COLO668 (cell line): ENCODE measurements around the gene TUBB1.
A peak's percentile ranks its signal among the peaks of the same experiment; 100 is the strongest.
"Not testable (repeated sequence)": the region's sequence is repeated elsewhere in the genome, so short reads cannot be mapped to it uniquely, and the experiment has no call there.

Experiments used
- DNase-seq: peaks from one replicate; lab custom pipeline; 2025; ENCODE audit not compliant: unreplicated experiment; lab: John Stamatoyannopoulos, UW

TUBB1 gene

GRCh38 chr20:59018817-59019216, 412 bp upstream of the TUBB1 start:
- no peak for DNase-seq

GRCh38 chr20:59020938-59021551, 1.8 kb downstream of the TUBB1 start:
- no peak for DNase-seq

GRCh38 chr20:59022754-59023153, 3.5 kb downstream of the TUBB1 start:
- no peak for DNase-seq

GRCh38 chr20:59023616-59024015, 4.4 kb downstream of the TUBB1 start:
- no peak for DNase-seq

GRCh38 chr20:59024111-59024530, 4.9 kb downstream of the TUBB1 start:
- DNase-seq, result no peak

- no peak for DNase-seq
Measured at GRCh38 chr20:59025086-59025485, 5.9 kb downstream of the TUBB1 start.

GRCh38 chr20:59025511-59025910, 6.3 kb downstream of the TUBB1 start:
- DNase-seq, result no peak

- DNase-seq, result no peak
Measured at GRCh38 chr20:59026904-59027740, 7.9 kb downstream of the TUBB1 start.

- DNase-seq, result no peak
Measured at GRCh38 chr20:59027741-59028320, 8.6 kb downstream of the TUBB1 start.

- DNase-seq, result no peak
Measured at GRCh38 chr20:59028812-59029211, 9.6 kb downstream of the TUBB1 start.

GRCh38 chr20:59030911-59031563, 11.8 kb downstream of the TUBB1 start:
- DNase-seq, result no peak

- no peak for DNase-seq
Measured at GRCh38 chr20:59031564-59032022, 12.4 kb downstream of the TUBB1 start.

GRCh38 chr20:59032023-59032712, 12.9 kb downstream of the TUBB1 start, which contains the start of gene ATP5F1E:
ATP5F1E (minus strand) TSS chr20:59032335; CDS start chr20:59032251, 84 bp downstream.
- peak; percentile 99 for DNase-seq

GRCh38 chr20:59032713-59033059, 13.5 kb downstream of the TUBB1 start:
- peak; percentile 57 for DNase-seq

GRCh38 chr20:59033093-59033492, 13.9 kb downstream of the TUBB1 start:
- no peak for DNase-seq

- DNase-seq, result no peak
Measured at GRCh38 chr20:59033616-59034165, 14.5 kb downstream of the TUBB1 start.

- DNase-seq, result no peak
Measured at GRCh38 chr20:59035381-59035780, 16.2 kb downstream of the TUBB1 start.

GRCh38 chr20:59037386-59037785, 18.2 kb downstream of the TUBB1 start:
- DNase-seq, result no peak

GRCh38 chr20:59039233-59039632, 20.0 kb downstream of the TUBB1 start:
- DNase-seq, result no peak

- DNase-seq, result no peak
Measured at GRCh38 chr20:59040667-59041066, 21.4 kb downstream of the TUBB1 start.

GRCh38 chr20:59041487-59041886, 22.3 kb downstream of the TUBB1 start:
- not testable (repeated sequence) for DNase-seq
